CD4-positive, alpha-beta T cell treated with Interleukin-6 for 4 hours (primary cell): Measurements from ENCODE around the gene MAGI3.

Experiments
- DNase-seq: peaks from one replicate; pipeline ENCODE4 v3.0.0-alpha.2; 2020; ENCODE audit warnings: mixed read lengths

The MAGI3 gene

DNA sequence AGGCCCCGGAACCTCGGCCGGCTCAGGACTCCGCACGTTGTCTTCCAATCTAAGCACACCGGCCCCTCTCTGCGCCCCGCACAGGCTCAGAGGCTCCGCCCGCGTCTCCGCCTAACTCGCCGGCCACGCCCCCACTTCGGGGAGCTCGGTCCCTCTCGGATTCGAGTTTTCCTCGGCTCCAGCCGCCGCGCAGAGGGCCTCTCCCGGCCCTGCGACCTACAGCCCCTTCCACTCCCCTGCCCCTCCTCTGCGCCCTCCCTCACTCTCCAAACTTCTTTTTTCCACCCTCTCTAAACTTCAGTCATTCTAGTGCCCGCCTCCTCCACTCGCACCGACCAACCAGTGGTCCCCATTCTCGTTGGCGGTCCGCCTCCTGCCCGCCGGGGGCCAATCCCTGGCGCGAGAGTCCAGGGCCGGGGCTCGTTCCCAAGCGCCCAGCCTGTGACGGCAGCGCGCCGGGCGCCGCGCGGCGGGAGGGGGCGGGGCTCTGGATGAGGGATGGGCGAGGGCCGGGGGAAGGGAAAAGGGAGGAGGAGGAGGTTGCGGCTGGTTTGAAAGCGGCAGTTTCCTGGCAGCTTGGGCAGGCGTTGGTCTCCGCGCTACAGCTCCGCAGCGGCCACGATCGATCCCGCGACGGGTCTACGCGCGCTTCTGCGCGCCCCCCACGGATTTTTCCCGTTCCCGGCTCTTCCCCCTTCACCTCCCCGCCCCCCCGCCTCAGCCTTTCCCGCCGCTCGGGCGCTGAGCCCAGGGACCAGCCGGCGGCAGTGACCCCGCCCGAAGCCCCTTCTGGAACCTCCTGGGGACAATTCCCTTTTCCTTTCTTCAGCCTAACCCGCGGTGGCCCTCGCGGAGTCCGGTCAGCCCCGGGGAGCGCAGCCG, at the start of gene MAGI3:
Gene MAGI3, plus strand, starts transcription at position 563 of the 882 bp plus-strand sequence. CDS start 519 bp downstream, outside the sequence.
- peak; percentile 96 for DNase-seq

- DNase-seq = no peak
Observed at GRCh38 chr1:113353580-113353979, 36.7 kb upstream of the MAGI3 start.

DNA sequence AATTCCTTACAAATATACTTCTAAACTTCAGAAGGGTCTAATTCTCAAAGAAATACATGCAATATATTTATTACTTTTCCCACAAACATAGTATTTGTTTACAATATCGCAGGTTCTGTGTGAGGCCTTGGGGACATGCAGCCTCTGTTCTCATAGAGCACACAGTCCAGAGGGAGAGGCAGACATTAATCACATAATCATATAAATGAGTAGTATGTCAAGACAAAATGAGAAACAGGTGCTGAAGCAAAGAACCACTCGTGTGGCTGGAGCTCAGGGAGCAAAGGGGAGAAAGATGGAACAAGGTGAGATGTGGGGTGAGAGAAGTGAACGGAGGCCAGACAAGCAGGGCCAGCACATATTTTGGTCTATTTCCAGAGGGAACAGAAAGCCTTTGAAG, 26.4 kb upstream of the MAGI3 start:
- DNase-seq = no peak

GRCh38 chr1:113369040-113369439, 21.3 kb upstream of the MAGI3 start:
- peak; percentile 4 for DNase-seq

GRCh38 chr1:113369699-113370098, 20.6 kb upstream of the MAGI3 start:
- DNase-seq = no peak

DNA sequence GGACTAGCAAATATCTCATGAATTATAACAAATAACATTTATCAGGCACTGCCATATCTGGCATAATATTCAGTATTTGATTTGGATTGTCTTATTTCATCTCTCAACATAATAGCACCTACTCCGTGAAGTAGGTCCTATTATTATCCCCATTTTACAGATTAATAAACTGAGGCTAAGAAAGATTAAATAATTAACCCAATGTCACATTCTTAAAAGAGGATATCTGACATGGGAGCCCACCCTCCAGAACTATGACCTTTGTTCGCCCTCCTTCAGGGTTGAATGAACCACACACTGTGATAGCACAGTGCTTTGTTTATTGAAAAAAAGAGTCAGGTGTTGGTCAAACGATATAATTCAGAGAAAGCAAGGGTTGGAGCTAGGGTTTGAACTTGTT, 19.4 kb upstream of the MAGI3 start:
- DNase-seq = no peak

DNA sequence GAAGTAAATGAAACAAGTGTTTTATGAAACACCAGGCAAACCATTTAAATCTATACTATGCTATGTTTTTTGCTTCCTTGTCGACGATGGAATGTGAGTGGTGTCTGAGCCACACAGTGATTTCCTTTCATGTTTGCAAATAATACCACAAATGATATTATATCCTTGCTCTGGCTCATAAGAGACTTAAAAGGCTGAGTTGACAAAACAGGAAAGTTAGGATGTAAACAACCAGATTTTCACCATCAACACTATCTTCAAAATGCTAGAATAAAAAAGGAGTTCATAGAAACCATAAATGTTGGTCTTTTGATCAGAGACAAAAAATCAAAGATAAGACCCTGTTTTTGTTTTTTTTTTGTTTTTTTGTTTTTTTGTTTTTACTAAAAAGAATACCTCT, 17.8 kb upstream of the MAGI3 start:
- no peak for DNase-seq

DNA sequence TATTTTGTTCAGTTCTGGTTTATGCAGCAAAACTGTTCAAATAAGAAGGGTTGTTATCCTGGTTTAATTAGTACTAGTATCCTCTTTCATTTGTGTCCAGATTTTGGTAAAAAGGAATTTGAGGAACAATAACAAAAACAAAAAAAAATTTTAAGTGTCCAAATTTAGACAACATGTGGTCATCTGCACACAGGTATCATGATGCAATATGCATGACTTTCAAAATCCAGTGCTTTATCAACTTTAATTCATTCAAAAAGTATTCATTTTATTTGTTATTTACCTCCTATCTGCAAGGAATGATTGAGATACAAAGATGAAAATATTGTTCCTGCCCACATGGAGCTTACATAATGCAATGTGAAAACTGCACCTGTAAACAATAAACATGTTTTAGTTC, 16.7 kb upstream of the MAGI3 start:
- no peak for DNase-seq

GRCh38 chr1:113375878-113376277, 14.4 kb upstream of the MAGI3 start:
- DNase-seq = no peak

GRCh38 chr1:113380075-113380474, 10.2 kb upstream of the MAGI3 start:
- no peak for DNase-seq

GRCh38 chr1:113388017-113388620, 2.2 kb upstream of the MAGI3 start:
- DNase-seq = no peak

- peak; percentile 2 for DNase-seq
Observed at GRCh38 chr1:113388621-113389358, 1.5 kb upstream of the MAGI3 start.

DNA sequence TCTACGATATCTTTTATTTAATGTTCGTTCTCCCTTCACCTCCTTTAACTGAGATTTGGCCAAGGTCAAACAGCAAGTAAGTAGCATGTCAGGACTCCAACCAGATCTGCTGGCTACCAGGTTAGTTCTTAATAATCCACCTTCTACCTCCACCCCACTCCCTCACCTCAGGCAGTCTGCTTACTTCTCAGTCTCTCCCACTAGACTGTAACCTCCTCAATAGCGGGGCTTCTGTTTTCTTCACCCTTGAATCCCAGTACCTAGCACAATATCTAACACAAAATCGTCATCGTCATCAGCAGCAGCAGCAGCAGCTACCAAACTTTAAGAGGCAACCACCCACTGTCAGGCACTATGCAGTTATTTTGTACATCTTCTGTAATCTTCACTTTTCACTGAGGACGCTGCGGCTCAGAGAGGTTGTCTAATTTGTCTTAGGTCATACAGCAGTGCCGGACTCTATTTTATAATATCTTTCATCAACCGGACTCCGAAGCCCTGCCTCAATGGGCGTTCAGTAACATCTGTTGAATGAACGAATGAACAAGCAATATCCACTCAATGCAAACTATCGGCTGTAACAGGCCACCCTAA, 859 bp upstream of the MAGI3 start:
- DNase-seq = peak; percentile 9

DNA sequence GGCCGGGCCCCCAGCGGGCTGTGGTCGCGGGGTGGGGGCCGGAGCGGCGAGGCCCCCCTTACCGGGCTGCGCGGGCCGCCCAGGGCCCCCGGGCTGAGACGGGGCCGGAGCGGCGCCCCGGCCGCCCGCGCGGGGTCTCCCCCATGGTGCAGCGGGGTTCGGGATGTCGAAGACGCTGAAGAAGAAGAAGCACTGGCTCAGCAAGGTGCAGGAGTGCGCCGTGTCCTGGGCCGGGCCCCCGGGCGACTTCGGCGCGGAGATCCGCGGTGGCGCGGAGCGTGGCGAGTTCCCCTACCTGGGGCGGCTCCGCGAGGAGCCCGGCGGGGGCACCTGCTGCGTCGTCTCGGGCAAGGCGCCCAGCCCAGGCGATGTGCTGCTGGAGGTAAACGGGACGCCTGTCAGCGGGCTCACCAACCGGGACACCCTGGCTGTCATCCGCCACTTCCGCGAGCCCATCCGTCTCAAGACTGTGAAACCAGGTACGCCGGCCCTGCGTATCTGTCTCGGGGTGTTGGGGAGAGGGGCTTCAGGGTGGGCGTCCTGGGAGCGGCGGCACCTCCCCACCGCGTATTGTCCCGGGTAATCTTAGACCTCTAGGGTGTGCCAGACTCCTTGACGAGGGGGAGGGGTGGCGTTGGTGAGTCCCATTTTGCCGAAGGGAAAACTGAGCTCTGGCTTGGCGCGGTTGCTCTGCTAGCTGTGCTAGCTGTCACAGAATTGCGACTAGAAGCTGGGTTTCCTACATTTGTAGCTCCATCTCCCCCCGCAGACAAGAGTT, 745 bp downstream of the MAGI3 start:
- peak; percentile 60 for DNase-seq

- peak; percentile 20 for DNase-seq
Observed at GRCh38 chr1:113391649-113392271, 1.4 kb downstream of the MAGI3 start.

- DNase-seq = no peak
Observed at GRCh38 chr1:113392541-113393128, 2.3 kb downstream of the MAGI3 start.

DNA sequence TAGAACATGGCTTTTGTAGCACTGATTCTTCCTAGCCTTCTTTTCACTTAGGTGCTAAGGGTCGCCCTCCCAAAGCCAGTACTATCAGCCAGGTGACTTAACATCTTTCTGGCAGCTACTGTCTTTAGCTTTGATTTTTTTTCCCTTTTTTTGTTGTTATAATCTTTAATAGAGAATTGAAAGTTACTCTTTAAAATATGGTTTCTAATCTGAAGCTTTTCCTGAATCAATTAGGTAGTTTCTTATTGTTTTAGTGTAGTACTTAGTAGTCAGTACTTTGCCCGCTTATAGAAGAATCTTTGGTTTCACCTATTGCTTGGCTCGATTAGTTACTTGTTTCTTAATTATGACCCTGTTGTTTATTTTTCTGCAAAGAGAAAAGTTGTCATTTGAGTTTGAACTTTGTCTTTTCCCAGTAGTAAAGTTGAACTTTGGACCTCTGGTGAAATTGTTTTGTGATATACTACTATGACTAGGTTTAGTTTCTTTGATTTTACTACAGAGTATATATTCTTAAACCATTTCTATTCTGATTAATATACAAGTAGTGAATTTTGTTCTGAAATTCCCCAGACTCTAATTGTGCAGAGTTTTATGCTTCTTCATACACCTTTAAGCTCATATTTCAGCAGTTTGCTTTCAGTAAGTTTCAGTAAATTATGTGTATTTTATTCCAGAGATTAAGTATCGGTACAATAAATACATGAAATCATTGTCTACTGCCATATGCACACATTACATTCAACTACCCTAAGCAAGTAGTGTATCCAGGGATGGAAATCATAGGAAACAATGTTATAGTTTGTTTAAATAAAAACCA, 3.9 kb downstream of the MAGI3 start:
- no peak for DNase-seq

- DNase-seq = no peak
Observed at GRCh38 chr1:113394863-113395259, 4.5 kb downstream of the MAGI3 start.

DNA sequence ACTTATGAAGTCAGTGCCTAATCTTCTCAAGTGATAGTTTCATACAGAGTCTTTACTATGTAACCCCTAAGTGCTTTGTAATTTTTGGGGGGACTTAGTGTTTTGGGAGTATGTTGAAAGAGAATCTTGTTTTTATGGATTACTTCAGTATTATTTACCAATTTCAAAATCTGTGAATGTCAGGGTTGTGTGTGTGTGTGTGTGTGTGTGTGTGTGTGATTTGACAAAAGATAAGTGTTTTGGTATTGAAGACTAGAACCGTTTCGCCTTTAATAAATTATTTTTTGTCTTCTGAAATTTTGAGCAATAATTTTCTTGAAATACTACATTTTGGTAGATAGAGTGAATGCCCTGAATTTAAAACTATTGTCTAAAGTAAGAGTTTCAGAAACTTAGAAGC, 5.8 kb downstream of the MAGI3 start:
- no peak for DNase-seq

GRCh38 chr1:113396585-113396984, 6.3 kb downstream of the MAGI3 start:
- no peak for DNase-seq
